ENCODE results near the gene LMBR1L. TPM values are rescaled to one million over a fixed set of nuclear protein-coding genes. Genes with fewer than 3 reads are reported as not detected.

LMBR1L gene
- total and polyA plus RNA-seq, 2 of the 13 experiments (the other 11 are each of a cell fraction or from before 2014, with no cell fraction given): 12.2 to 65.9 TPM

DNA sequence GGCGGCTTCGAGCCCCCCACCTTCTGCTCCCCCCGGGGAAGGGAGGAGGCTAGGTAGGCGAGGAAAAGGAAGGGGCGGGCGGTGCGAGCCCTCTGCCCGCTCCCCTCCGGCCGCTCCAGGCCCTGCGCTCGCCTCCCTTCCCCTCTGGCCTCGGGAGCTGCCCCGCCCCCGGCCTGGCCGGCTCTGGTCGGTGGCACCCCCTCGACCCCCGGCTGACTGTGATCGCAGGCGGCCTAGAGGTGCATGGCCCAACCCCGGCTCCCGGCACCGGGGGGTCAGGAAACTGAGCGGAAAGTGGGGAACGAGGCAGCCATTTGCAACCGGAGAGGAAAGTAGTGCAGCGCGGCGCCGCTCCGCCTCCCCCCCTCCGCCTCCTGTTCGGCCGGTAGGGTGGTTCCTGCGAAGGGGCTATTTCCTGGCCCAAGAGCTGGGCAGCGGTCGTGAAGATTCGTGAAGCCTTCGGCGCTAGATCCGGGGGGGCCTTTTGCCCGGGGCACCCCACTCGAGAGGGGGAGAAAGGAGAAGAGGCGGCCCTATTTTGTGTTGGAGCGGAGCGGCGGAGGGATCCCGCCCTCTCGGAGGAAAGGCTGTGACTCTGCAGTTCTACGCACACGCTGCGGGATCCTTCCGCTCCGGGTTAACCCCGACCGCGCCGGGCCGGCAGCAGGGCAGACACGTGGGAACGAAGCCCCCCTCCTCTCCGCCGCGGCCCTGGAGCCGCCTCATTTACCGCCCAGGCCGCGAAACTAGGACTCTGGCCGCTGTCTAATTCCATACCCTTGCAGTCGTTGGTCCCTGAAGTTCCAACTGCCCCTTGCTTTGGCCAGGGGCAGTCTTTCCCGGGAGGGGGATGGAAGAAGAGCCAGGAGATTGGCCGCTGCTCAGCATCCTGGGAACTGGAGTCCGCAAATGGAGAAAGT lies 50.1 kb downstream of the LMBR1L start, which contains the start of gene KMT2D (continued):
- TF ChIP-seq ZNF350 (CRISPR knock-in tag; IDR thresholded peaks at IDR 0.05; ENCODE audit: borderline replicate concordance, low read depth) (peak; percentile 91; the same call in 1 of the 2 replicates), KMT2A (CRISPR knock-in tag; IDR thresholded peaks at IDR 0.05) (peak; percentile 89), YY1 (IDR thresholded peaks at IDR 0.05; ENCODE audit: insufficient read depth, insufficient replicate concordance, low read depth, low read length) (peak; percentile 89), ISL2 (CRISPR knock-in tag; IDR thresholded peaks at IDR 0.05) (peak; percentile 56; the same call in 1 of the 2 replicates), ZNF24 (IDR thresholded peaks at IDR 0.05) (peak; percentile 74; the same call in 1 of the 2 replicates), FOSL2 (CRISPR knock-in tag; IDR thresholded peaks at IDR 0.05) (peak; percentile 66), NFE2L1 (CRISPR knock-in tag; IDR thresholded peaks at IDR 0.05; ENCODE audit: borderline replicate concordance) (peak; percentile 99), ZNF777 (CRISPR knock-in tag; IDR thresholded peaks at IDR 0.05) (no peak; the same call in none of the 2 replicates), ZKSCAN1 (IDR thresholded peaks at IDR 0.05; ENCODE audit: low read length) (peak; percentile 67; the same call in 1 of the 2 replicates), NFKBIZ (CRISPR knock-in tag; IDR thresholded peaks at IDR 0.05) (no peak), ZBTB38 (CRISPR knock-in tag; IDR thresholded peaks at IDR 0.05) (peak; percentile 70), HMG20A (CRISPR knock-in tag; IDR thresholded peaks at IDR 0.05; ENCODE audit: borderline replicate concordance) (0 out of 2 replicates have a peak, but pooled peaks have one; percentile 15), FOXP1 (IDR thresholded peaks at IDR 0.05) (0 out of 2 replicates have a peak, but pooled peaks have one; percentile 23), FOXP1 (CRISPR knock-in tag; IDR thresholded peaks at IDR 0.05) (peak; percentile 32; the same call in 1 of the 2 replicates), RBAK (CRISPR knock-in tag; IDR thresholded peaks at IDR 0.05) (peak; percentile 76; the same call in 1 of the 2 replicates), ATRX (CRISPR knock-in tag; IDR thresholded peaks at IDR 0.05; ENCODE audit: borderline replicate concordance) (no peak), KLF12 (CRISPR knock-in tag; IDR thresholded peaks at IDR 0.05; ENCODE audit: borderline replicate concordance) (no peak), ZSCAN21 (CRISPR knock-in tag; IDR thresholded peaks at IDR 0.05; ENCODE audit: borderline replicate concordance) (peak; percentile 67; the same call in 1 of the 2 replicates), ZNF17 (CRISPR knock-in tag; IDR thresholded peaks at IDR 0.05) (0 out of 2 replicates have a peak, but pooled peaks have one; percentile 79)
- TF ChIP-seq, protein P1, sequence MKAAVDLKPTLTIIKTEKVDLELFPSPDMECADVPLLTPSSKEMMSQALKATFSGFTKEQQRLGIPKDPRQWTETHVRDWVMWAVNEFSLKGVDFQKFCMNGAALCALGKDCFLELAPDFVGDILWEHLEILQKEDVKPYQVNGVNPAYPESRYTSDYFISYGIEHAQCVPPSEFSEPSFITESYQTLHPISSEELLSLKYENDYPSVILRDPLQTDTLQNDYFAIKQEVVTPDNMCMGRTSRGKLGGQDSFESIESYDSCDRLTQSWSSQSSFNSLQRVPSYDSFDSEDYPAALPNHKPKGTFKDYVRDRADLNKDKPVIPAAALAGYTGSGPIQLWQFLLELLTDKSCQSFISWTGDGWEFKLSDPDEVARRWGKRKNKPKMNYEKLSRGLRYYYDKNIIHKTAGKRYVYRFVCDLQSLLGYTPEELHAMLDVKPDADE (CRISPR knock-in tag; IDR thresholded peaks at IDR 0.05): no peak
- TF ChIP-seq, protein P2, sequence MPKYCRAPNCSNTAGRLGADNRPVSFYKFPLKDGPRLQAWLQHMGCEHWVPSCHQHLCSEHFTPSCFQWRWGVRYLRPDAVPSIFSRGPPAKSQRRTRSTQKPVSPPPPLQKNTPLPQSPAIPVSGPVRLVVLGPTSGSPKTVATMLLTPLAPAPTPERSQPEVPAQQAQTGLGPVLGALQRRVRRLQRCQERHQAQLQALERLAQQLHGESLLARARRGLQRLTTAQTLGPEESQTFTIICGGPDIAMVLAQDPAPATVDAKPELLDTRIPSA (CRISPR knock-in tag; IDR thresholded peaks at IDR 0.05; ENCODE audit: borderline replicate concordance): peak; percentile 60; the same call in 1 of the 2 replicates
- TF ChIP-seq, protein P3, sequence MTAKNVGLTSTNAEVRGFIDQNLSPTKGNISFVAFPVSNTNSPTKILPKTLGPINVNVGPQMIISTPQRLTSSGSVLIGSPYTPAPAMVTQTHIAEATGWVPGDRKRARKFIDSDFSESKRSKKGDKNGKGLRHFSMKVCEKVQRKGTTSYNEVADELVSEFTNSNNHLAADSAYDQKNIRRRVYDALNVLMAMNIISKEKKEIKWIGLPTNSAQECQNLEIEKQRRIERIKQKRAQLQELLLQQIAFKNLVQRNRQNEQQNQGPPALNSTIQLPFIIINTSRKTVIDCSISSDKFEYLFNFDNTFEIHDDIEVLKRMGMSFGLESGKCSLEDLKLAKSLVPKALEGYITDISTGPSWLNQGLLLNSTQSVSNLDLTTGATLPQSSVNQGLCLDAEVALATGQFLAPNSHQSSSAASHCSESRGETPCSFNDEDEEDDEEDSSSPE (CRISPR knock-in tag; IDR thresholded peaks at IDR 0.05): peak; percentile 65; the same call in 1 of the 2 replicates
- TF ChIP-seq, protein P4, sequence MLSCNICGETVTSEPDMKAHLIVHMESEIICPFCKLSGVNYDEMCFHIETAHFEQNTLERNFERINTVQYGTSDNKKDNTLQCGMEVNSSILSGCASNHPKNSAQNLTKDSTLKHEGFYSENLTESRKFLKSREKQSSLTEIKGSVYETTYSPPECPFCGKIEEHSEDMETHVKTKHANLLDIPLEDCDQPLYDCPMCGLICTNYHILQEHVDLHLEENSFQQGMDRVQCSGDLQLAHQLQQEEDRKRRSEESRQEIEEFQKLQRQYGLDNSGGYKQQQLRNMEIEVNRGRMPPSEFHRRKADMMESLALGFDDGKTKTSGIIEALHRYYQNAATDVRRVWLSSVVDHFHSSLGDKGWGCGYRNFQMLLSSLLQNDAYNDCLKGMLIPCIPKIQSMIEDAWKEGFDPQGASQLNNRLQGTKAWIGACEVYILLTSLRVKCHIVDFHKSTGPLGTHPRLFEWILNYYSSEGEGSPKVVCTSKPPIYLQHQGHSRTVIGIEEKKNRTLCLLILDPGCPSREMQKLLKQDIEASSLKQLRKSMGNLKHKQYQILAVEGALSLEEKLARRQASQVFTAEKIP (CRISPR knock-in tag; IDR thresholded peaks at IDR 0.05; ENCODE audit: borderline replicate concordance): no peak
